Mesothelial cell of epicardium (in vitro differentiated cells): ENCODE results near the gene OLFM1. TPM values are rescaled to one million over a fixed set of nuclear protein-coding genes. Genes with fewer than 3 reads are reported as not detected.

Source experiments
- DNase-seq, 2 experiments: peaks; one replicate each; pipeline ENCODE4 v3.0.0; 2021; ENCODE audit warnings: low spot score in 2 of 2; ENCODE audit not compliant: unreplicated experiment in 2 of 2
- H3K27ac Mint-ChIP-seq: 2 replicates; pipeline ENCODE4 v1.8.0; 2021; ENCODE audit warnings: mixed read lengths
- H3K27me3 Mint-ChIP-seq: 2 replicates; pipeline ENCODE4 v1.8.0; 2021; ENCODE audit warnings: low read depth, mixed read lengths
- H3K36me3 Mint-ChIP-seq: 2 replicates; pipeline ENCODE4 v1.8.0; 2021; ENCODE audit warnings: mixed read lengths
- H3K4me1 Mint-ChIP-seq: 2 replicates; pipeline ENCODE4 v1.8.0; 2021; ENCODE audit warnings: mixed read lengths
- H3K4me3 Mint-ChIP-seq: 2 replicates; pipeline ENCODE4 v1.8.0; 2021; ENCODE audit warnings: mild to moderate bottlenecking, moderate library complexity, mixed read lengths
- H3K9me3 Mint-ChIP-seq: 2 replicates; pipeline ENCODE4 v1.8.0; 2021; ENCODE audit warnings: mixed read lengths
- total RNA-seq: library from RNA; stranded (reverse); gene quantifications from 3 replicates; pipeline ENCODE4 v1.2.1, GENCODE V29; 2021
- TF ChIP-seq, protein P1 (sequence below): fragments of 200-600 bp; sonication (generic); IDR thresholded peaks from one replicate; pipeline ENCODE4 v1.5.0; 2021; ENCODE audit warnings: antibody characterized with exemption; ENCODE audit not compliant: unreplicated experiment

OLFM1 gene
- total RNA-seq, 1 donor from 2014 or later = 2.0 TPM

DNA sequence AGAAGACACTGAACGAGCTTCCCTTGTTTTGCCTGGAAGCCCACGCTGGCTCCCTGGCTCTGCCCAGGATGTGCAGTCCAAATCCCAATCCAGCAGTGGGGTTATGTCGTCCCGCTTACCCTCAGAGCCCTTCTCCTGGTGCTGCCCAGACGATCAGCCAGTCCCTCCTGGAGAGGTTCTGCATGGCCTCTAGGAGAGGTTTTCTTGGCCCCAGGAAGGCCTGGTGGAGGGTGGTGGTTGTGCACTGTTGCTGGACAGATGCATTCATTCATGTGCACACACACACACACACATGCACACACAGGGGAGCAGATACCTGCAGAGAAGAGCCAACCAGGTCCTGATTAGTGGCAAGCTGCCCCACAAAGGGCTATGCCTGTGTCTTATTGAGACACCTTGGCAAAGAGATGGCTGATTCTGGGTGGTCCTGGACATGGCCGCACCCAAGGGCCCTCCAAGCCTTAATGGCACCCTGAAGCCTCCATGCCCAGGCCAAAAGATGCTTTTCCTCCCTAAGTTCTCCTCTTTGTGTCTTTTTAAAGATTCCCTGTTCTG lies 10.5 kb upstream of the OLFM1 start:
- no peaks in the 10 kb centered on the region for H3K4me1 Mint-ChIP-seq
- H3K36me3 Mint-ChIP-seq = no peaks in the 10 kb centered on the region
- TF ChIP-seq, protein P1, sequence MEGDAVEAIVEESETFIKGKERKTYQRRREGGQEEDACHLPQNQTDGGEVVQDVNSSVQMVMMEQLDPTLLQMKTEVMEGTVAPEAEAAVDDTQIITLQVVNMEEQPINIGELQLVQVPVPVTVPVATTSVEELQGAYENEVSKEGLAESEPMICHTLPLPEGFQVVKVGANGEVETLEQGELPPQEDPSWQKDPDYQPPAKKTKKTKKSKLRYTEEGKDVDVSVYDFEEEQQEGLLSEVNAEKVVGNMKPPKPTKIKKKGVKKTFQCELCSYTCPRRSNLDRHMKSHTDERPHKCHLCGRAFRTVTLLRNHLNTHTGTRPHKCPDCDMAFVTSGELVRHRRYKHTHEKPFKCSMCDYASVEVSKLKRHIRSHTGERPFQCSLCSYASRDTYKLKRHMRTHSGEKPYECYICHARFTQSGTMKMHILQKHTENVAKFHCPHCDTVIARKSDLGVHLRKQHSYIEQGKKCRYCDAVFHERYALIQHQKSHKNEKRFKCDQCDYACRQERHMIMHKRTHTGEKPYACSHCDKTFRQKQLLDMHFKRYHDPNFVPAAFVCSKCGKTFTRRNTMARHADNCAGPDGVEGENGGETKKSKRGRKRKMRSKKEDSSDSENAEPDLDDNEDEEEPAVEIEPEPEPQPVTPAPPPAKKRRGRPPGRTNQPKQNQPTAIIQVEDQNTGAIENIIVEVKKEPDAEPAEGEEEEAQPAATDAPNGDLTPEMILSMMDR = no peak
- H3K27me3 Mint-ChIP-seq = peaks cover 90% of the 10 kb centered on the region
- no peaks in the 10 kb centered on the region for H3K9me3 Mint-ChIP-seq
- H3K27ac Mint-ChIP-seq = no peak overlapping the region
- DNase-seq = peak in 1 of 2 experiments; percentile 12
- no peak overlapping the region for H3K4me3 Mint-ChIP-seq

DNA sequence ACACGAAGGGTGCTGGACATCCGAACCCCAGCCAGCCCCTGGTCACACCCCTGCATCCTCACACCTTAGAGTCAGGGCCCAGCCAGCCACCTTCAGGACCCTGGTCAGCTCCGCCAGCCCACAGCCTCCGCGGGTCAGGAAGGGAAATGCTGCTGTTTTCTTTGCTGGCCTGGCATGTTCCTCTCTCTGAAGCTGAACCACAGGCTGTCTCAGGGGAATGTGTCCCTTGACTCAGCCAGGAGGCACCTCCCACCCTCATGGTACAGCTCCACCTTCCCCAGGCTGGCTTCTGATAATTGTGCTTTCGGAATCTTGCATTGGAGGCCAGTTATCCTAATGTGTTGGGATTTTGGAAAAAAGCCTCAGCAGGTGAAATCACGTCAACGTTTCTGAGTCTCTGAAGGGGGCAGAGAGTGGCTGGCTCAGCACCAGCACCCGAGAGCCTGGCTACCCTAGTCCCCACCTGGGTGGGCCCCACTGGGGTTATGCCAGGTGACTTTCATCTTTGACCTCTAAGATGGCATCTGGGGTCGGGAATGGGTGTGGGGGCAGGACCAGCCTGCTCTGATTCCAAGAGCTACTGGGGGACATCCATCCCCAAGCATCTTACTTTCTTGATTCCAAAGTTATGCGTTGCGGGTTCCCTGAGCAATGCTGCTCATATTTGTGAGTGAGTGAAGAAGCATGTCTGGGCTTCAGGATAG lies 9.8 kb upstream of the OLFM1 start:
- no peaks in the 10 kb centered on the region for H3K9me3 Mint-ChIP-seq
- H3K27ac Mint-ChIP-seq = no peak overlapping the region
- TF ChIP-seq, protein P1 = no peak
- peaks cover 91% of the 10 kb centered on the region for H3K27me3 Mint-ChIP-seq
- DNase-seq = peak; percentile 44 to 81
- H3K36me3 Mint-ChIP-seq = no peaks in the 10 kb centered on the region
- no peak overlapping the region for H3K4me3 Mint-ChIP-seq
- H3K4me1 Mint-ChIP-seq = no peaks in the 10 kb centered on the region

DNA sequence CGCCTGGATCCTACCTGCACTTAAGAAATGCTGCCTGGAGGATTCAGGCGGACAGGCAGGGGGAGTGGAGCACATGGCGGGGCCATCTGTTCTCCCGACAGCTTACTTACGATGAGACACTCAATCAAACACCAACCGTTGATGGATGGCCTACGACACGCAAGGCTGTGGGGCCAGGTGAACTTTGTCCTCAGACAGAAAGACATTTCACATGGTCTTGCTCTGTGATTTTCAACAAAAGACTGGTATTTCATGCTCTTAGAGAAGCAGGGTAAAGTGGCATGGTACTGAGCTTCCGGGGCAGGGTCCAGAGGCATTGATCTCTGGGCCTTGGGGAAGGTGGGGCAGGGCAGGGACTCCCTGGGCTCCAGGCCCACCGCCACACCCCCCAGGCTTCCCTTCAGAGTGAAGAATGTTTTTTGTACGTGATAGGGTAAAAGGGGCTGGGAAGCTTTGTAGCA lies 9.1 kb upstream of the OLFM1 start:
- H3K27ac Mint-ChIP-seq = no peak overlapping the region
- TF ChIP-seq, protein P1 = no peak
- no peaks in the 10 kb centered on the region for H3K36me3 Mint-ChIP-seq
- no peaks in the 10 kb centered on the region for H3K4me1 Mint-ChIP-seq
- no peak overlapping the region for H3K4me3 Mint-ChIP-seq
- peak; percentile 5 to 10 for DNase-seq
- no peaks in the 10 kb centered on the region for H3K9me3 Mint-ChIP-seq
- peaks cover 91% of the 10 kb centered on the region for H3K27me3 Mint-ChIP-seq

DNA sequence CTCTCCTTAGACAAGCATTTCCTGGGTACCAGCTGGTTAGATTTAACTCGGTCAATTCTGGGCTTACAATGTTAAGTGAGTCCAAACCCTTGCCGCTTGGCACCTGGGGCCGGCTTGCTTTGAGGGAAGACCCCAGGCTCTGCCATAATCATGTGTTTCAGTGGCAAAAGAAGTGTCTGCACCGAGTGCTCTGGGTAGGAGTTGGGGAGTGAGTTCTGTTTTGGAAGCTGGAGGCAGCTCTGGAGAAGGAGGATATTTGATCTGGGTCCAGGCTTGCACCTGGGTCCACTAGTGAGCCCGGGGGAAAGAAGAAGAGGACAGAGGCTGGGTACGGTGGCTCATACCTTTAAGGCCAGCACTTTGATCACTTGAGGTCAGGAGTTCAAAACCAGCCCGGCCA lies 8.4 kb upstream of the OLFM1 start:
- TF ChIP-seq, protein P1 = no peak
- Mint-ChIP-seq H3K36me3 (no peaks in the 10 kb centered on the region), H3K27me3 (peaks cover 91% of the 10 kb centered on the region), H3K4me1 (no peaks in the 10 kb centered on the region), H3K4me3 (no peak overlapping the region), H3K9me3 (no peaks in the 10 kb centered on the region), H3K27ac (no peak overlapping the region)
- DNase-seq = peak in 1 of 2 experiments; percentile 2

DNA sequence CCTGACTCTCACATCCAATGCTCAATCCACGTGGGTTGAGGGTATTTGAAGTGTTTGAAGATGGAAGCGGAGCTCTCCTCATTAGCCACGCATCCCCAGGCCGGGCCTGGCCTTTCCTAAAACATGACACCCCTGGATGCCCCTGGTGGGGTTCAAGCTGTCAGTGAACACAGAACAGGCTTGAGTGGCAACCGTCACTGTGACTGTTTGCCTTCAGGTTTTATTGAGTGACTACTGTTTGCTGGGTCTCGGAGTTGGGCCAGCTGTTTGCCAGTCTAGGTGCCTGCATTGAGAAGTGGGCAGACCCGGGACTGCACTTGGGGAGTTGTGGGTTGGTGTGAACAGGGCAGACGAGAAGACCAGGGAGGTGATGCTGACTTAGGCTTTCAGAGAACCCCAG lies 7.8 kb upstream of the OLFM1 start:
- Mint-ChIP-seq H3K27ac (no peak overlapping the region), H3K4me1 (no peaks in the 10 kb centered on the region), H3K27me3 (peaks cover 92% of the 10 kb centered on the region), H3K4me3 (no peak overlapping the region), H3K36me3 (no peaks in the 10 kb centered on the region), H3K9me3 (no peaks in the 10 kb centered on the region)
- TF ChIP-seq, protein P1 = no peak
- DNase-seq = peak in 1 of 2 experiments; percentile 7
